ENCODE measurements around the gene ENC1. TPM values are rescaled to one million over a fixed set of nuclear protein-coding genes. Genes with fewer than 3 reads are reported as not detected.

The ENC1 gene
- total RNA-seq, 4 donors from 2014 or later: 8.9 to 23.7 (median 13.1) TPM

DNA sequence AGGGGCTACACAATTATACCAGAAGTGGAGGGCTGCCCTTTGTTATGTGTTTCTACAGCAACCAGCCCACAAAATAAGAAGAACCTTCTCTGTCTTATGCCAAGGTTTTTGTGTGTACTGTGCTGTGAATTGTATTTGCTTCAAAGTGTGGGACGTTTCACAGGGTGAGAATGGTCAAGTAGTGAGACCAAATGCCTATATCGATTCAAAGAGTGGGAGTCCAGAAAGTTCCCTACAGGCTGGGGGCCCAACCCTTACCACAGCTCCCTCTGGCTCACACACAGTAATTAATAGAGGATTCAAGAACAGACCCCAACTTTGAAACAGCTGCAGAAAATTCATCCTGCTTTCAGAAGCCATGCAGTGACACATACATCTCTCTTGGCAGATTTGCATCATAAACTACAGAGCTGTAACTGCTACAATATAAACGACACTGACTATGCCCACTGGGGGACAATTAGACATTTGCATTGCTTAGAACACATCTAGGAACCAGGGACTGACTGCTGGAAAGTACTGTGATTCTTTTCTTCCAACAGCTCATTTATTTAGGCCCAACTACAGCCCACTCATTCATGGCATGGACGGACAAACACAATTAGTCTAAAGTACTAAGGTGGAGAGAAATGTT is 12.8 kb downstream of the ENC1 start:
- no peak overlapping the region for H3K4me3 ChIP-seq
- H3K27ac ChIP-seq (replicated peaks in 1 of 4): no peak overlapping the region
- TF ChIP-seq, protein P1, sequence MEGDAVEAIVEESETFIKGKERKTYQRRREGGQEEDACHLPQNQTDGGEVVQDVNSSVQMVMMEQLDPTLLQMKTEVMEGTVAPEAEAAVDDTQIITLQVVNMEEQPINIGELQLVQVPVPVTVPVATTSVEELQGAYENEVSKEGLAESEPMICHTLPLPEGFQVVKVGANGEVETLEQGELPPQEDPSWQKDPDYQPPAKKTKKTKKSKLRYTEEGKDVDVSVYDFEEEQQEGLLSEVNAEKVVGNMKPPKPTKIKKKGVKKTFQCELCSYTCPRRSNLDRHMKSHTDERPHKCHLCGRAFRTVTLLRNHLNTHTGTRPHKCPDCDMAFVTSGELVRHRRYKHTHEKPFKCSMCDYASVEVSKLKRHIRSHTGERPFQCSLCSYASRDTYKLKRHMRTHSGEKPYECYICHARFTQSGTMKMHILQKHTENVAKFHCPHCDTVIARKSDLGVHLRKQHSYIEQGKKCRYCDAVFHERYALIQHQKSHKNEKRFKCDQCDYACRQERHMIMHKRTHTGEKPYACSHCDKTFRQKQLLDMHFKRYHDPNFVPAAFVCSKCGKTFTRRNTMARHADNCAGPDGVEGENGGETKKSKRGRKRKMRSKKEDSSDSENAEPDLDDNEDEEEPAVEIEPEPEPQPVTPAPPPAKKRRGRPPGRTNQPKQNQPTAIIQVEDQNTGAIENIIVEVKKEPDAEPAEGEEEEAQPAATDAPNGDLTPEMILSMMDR (IDR thresholded peaks at IDR 0.05): no peak
- H3K27me3 ChIP-seq: no peaks in the 10 kb centered on the region
- 50% methylated on average over 4 of the region's 4 CpGs for WGBS
- H3K36me3 ChIP-seq: peaks cover 0 to 14% (median 6%) of the 10 kb centered on the region in 4 donors
- H3K9me3 ChIP-seq: no peaks in the 10 kb centered on the region
- no peak for DNase-seq (ENCODE audit: extremely low spot score)
- H3K4me1 ChIP-seq: peaks cover 0 to 14% (median 4%) of the 10 kb centered on the region in 4 donors
- intact Hi-C loops (cut with DNase I): no loop called here

DNA sequence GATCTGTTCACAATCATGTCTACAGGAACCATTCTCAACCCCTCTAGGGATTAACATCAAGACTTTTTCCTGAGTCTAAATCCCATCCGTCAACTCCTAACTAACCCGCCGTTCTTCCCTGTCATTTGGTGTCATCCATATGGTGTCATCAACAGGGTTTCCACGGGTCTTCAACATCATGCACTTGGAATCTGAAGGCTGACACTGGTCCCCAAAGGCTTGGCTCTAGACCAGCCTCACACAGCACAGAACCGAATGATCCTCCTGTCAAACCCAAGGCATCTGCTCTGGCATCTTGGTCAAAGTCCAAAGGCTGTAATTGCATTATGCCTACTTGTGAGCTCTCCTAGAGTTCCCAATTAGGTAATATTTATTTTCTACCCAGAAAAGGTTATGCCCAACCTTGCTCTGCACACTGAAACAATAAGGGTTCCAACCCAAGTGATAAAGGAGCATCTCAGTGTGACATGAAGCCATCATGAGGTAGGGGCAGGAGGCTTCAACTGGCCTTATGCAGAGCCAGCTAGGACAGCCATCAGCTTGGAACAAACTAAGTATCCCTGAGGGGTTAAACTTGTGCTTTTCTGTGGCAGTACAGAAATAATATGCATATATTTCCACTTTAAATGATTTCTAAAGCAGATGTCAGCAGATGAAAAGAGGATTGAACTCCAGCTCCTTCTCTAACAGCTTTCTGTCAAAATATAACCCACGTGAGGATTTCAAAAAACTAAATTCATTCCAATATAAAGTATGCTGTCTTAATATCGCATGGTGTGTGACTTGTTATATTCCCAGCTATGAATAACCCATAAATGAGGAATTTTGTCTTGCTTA is 13.9 kb downstream of the ENC1 start:
- no peak overlapping the region for H3K4me3 ChIP-seq
- intact Hi-C loops (cut with DNase I): no loop called here
- H3K36me3 ChIP-seq: peaks cover 0 to 14% (median 6%) of the 10 kb centered on the region in 4 donors
- DNase-seq (ENCODE audit: extremely low spot score): no peak
- H3K9me3 ChIP-seq: no peaks in the 10 kb centered on the region
- TF ChIP-seq EP300 (IDR thresholded peaks at IDR 0.05): no peak
- TF ChIP-seq POLR2AphosphoS5 (IDR thresholded peaks at IDR 0.05): no peak
- TF ChIP-seq, protein P1 (IDR thresholded peaks at IDR 0.05): no peak
- TF ChIP-seq POLR2A (IDR thresholded peaks at IDR 0.05; ENCODE audit: low read depth): no peak
- peaks cover 0 to 5% (median 3%) of the 10 kb centered on the region in 4 donors for H3K4me1 ChIP-seq
- H3K27me3 ChIP-seq: no peaks in the 10 kb centered on the region
- 77% methylated on average over 7 of the region's 7 CpGs for WGBS
- H3K27ac ChIP-seq (replicated peaks in 1 of 4): no peak overlapping the region

DNA sequence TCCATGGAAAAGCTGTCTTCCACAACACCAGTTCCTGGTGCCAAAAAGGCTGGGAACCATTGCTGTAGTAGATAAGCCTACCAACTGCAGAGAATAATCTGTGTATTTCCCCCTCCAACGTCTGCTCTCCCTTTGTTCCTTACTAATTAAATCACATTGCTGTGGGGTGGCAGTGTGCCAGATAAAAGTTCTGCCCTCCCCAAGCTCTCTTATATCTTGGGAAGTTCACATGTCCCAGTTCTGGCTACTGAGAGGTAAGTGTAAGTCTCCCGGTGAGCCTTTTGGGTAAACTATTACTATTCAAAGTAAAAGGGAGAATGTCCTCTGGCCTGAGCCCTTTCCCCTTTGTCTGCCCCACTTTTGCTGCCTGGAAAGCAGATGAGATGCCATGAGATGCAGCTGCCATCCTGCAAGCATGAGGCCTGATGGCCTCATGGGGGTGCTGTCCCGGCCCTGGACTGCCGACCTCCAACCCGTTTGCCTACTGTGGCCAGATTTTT is 14.7 kb downstream of the ENC1 start:
- Histone ChIP-seq H3K27me3 (no peaks in the 10 kb centered on the region), H3K4me1 (no peaks in the 10 kb centered on the region), H3K36me3 (peaks cover 0 to 11% (median 6%) of the 10 kb centered on the region in 4 donors), H3K4me3 (no peak overlapping the region), H3K9me3 (no peaks in the 10 kb centered on the region), H3K27ac (replicated peaks in 1 of 4) (no peak overlapping the region)
- intact Hi-C loops (cut with DNase I): no loop called here
- 71% methylated on average over 5 of the region's 5 CpGs for WGBS
- DNase-seq (ENCODE audit: extremely low spot score): no peak
- TF ChIP-seq EP300 (IDR thresholded peaks at IDR 0.05): no peak

DNA sequence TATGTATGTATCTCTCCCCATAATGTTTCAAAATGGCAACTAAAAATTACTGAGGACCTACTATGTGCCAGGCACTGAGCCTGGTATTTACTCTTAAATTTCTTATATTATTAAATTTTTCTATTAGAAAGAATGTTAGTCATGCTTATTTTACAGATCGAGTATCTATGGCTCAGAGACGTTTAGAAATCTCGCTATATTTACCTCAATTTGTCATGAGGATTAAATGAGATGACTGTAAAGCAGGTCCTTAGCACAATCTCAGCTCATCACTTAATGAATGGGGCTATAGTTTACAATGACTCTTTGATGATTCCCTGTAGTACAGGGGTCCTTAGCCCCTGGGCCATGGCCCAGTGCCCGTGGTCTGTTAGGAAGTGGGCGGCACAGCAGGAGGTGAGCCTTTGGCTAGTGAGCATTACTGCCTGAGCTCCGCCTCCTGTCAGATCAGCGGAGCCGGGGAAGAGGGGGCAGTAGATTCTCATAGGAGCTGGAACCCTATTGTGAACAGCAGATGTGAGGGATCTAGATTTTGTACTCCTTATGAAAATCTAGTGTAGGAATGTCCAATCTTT is 15.5 kb downstream of the ENC1 start:
- WGBS: 89% methylated on average over 8 of the region's 8 CpGs

More for the DNA sequence above, 15.5 kb downstream of the ENC1 start:
- Histone ChIP-seq H3K4me3 (no peak overlapping the region), H3K4me1 (no peaks in the 10 kb centered on the region), H3K36me3 (peaks cover 0 to 11% (median 5%) of the 10 kb centered on the region in 4 donors), H3K9me3 (no peaks in the 10 kb centered on the region), H3K27me3 (no peaks in the 10 kb centered on the region), H3K27ac (replicated peaks in 1 of 4) (no peak overlapping the region)
- DNase-seq (ENCODE audit: extremely low spot score): no peak
- intact Hi-C loops (cut with DNase I): no loop called here
- TF ChIP-seq, protein P1 (IDR thresholded peaks at IDR 0.05): no peak
- TF ChIP-seq EP300 (IDR thresholded peaks at IDR 0.05) (no peak), POLR2AphosphoS5 (IDR thresholded peaks at IDR 0.05) (no peak), POLR2A (IDR thresholded peaks at IDR 0.05; ENCODE audit: low read depth) (no peak)
